AG08396 (cell line): Measurements from ENCODE around the gene ANOS1.
"Not testable (repeated sequence)": the region's sequence is repeated elsewhere in the genome, so short reads cannot be mapped to it uniquely, and the experiment has no call there.

Experiments used
- DNase-seq: peaks from one replicate; pipeline ENCODE4 v3.0.0; 2012; ENCODE audit warnings: low spot score, mixed read lengths

Gene ANOS1

DNA sequence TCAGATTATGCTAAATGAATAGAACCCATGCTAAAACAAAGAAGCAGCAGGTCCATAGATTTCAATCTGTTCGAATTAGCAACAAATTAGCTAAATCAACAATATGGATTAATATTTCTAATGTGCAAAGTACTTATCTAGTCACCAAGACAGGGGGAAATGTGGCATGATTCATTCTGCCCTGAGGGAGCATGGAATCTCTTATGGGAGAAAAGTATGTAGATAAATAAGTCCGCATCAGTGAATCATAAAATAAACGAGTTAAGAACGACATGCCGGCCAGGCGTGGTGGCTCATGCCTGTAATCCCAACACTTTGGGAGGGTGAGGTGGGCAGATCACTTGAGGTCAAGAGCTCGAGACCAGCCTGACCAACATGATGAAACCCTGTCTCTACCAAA lies 102.1 kb downstream of the ANOS1 start:
- DNase-seq, result no peak

DNA sequence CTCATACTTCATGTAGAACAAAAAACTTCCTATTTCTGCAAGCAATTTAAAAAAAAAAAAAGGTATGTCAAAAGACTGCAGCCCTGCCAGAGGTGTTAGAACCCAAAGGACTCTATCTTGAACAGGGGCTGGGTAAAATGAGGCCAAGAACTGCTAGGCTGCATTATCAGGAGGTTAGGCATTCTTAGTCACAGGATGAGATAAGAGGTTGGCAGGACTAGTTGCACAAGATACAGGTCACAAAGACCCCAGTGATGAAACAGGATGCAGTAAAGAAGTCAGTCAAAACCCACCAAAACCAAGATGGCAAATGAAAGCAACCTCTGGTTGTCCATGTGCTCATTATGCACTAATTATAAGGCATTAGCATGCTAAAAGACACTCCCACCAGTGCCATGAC lies 104.1 kb downstream of the ANOS1 start:
- no peak for DNase-seq

DNA sequence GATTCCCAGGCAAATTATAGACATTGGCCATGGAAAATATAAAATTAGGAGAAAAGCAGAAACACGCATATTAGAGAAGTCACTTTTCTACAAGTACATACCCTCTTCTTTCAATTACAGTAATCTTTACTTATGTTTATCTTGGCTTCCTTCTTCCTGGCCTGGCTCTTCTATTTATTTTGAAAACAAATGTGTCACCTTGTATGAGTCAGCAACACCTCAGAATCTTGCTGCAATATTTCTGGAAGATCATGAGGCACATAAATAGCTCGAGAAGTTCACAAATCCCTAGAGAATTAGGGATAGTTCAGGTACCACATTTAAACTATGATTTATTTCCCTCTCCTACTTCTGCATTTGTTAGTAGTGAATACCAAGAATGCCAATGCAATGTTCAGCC lies 124.6 kb downstream of the ANOS1 start:
- no peak for DNase-seq

DNA sequence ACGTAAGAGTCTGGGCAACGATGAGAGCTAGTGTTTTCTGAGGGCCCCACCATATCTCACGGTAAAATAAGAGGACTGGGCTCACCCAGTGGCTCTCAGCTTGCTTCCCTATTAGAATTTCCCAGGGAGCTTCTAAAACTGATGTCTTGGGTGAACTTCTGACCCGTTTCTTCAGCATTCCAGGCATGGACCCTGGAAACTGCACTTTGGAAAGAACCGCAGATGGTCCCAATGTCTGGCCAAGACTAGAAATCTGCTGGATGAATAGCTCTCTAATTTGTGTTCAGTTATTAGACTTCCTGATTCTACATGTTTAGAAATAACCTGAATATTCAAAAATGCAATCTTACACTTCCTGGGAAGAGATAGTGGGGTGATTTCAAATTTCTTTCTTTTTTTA lies 127.8 kb downstream of the ANOS1 start:
- DNase-seq, result no peak

DNA sequence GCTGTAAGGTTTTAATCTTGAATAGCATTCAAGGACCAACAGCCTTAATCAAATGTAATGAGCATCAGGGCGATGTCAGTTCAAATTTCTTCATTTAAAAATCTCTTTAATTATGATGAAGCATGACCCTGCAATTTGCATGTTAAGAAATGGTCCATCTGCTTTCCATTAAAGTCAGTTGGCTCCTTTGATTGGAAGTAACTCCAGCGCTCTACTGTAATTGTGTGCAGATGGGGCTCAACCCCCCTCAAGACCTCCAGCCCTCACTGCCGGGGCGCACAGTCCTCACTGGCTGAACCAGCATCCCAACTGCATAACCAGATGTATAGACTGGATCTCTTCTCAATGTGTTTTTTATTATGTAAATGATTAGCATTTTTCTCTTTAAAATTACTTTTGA lies 140.4 kb downstream of the ANOS1 start:
- DNase-seq, result no peak

DNA sequence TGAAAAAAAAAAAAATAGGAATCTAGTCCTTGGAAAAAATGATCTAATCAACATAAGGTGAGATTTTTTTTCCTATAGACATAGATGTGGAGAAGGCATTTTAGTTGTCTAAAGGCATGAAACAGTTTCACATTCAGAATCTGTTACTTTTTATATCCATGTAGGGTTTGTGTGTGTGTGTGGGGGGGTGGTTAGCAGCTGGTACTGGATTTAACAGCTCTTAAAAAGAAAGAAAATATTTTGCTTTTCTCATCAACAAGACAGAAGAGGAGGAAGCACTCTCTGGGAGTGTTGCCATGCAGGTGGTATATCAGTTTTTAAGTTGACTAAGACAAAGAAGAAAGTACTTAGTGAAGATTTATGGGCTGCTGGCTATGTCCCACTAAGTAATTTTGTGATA lies 145.0 kb downstream of the ANOS1 start:
- DNase-seq, result no peak

DNA sequence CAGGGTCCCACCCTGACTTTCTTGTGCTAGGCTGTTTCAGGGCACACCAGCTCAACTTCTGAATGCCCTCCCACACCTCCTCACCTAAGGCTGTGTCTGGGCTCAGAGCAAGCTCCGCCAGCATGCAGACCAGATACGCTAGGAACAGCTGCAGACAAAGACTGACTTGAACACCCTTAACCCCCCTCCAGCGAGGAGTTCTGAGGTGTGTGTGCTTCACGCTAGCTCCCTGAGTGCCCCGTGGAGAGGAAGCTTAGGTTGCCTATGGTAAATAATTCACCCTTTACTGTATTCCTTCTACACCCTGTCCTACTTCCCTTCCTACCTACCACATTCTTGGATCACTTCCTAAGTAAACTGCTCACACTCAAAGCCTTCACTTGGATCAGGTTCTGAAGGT lies 152.3 kb downstream of the ANOS1 start:
- no peak for DNase-seq

DNA sequence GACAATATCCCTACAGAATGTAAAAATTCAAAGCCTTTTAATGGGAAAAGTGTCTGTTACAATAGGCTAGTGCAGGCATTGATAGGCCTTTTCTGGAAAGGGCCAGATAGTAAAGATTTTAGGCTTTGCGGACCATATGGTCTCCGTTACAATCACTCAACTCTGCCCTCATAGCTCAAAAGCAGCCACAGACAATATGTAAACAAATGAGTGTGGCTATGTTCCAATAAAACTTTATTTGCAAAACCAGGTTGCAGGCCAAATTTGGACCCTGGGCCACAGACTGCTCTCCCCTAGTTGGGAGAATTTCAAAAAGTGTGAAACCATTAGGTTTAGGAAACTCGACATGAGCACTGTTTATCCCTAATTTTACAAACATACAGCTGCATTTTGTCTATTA lies 155.1 kb downstream of the ANOS1 start:
- DNase-seq, result no peak

DNA sequence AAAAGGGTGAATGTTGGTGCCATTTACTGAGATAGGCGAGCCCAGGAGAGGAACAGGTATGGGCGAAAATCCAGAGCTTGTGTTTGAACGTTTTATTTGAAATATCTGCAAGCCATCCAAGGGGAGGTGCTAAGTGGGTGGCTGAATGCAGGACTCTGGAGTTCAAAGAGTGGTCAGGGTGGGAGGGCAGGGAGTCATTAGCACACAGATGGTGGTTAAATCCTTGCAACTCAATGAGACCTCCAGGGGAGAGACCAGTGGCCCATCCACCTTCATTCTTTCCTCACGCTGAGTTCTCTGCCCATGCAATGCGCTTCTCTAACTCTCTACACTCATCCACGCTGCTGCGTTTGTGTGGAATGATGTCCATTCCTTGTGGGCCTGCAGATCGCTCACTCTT lies 166.2 kb downstream of the ANOS1 start:
- no peak for DNase-seq

DNA sequence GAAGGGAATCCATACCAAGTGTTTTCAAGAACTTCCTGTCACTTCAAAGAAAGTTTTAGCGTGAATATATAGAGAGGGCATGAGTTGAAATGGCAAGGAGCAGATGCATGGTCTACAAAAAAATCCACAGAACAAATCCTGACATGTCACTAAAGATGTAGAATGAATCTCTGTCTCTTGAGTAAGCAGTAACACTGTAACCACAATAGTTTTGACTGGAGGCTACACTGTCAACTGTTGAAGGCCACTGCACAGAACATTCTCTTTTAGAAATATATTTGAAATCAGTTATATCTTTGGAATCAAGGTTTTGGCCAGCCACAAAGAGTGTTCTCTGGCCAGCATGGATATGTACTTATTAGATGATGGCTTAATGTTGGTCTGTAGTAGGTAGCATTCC lies 183.5 kb downstream of the ANOS1 start:
- no peak for DNase-seq

DNA sequence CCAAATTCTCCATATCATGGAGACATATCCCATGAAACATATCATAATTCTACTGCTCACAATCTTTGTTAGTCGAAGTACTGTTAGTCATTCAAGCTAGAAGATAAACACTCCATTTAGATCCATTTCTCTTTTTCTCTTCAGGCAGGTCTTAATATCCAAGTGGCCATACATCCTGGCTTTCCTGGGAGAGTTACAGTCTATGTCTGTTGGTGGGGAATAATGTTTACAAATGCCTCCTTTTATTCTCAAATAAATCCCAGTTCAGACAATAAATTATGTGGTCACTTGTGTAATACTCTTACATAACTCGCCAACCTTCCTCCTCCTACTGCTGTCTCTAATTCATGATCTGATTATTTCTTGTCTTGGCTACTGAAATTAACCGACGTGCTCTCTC lies 185.2 kb downstream of the ANOS1 start:
- no peak for DNase-seq

DNA sequence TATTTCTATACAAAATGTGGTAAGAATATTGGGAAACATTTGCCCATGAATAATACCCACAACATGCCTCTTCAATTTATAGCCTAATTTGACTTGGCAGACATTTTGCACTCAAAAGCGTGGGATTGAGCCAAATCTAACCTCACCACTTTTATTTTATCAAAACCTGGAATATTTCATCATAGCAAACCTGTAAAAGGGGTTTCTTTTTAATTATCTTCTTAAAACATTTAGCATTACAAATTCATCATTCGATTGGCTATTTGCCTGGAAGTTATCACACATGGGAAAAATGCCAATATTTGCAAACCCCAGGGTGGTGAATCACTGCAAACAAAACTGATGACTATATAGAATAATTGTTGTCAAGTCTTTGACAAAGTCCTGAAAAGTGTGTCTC lies 211.1 kb downstream of the ANOS1 start:
- DNase-seq, result no peak

DNA sequence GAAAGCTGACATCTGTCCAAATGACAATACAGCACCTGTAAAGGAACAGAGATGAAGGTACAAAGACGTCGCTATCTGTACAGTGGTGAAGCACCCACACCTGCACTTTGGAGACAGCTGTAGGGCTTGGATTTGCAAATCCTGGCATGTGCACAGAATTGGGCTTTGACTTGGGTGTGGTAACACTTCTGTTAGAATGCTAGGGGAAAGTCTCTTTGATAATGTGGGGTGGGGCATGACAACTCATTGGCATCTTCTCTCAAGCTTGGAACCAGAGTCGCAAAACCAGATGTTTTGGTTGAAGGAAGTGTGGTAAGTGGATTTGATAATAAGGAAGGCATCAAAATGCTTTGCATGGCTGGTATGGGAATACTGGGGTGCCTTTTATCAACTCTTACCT lies 211.8 kb downstream of the ANOS1 start:
- DNase-seq, result no peak

DNA sequence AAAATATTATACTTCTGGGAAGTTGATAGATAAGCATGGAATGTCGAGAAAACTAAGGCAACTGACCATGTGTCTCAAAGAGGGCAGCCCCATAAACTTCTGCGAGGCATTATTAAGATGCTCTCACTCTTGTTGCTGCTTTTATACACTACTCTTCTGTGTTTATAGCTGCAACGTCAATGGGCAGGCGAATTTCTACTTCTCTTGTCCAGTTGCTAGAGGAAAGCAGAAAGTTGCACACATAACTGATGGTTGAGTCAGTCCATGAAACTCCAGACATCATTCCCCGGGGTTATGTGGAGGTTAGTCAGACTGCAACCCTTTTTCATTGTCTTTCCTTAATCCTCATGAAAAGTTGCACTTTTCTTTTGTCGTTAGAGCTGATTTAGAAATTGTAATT lies 227.5 kb downstream of the ANOS1 start:
- no peak for DNase-seq

DNA sequence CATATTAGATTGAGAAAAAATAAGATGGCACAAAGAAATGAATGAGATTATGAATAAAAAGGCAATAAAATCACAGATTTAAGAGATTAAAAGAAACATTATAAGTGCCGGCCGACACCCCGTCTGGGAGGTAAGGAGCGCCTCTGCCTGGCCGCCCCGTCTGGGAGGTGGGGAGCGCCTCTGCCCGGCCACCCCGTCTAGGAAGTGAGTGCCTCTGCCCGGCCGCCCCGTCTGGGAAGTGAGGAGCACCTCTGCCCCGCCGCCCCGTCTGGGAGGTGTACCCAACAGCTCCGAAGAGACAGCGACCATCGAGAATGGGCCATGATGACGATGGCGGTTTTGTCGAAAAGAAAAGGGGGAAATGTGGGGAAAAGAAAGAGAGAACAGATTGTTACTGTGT lies 229.8 kb downstream of the ANOS1 start:
- not testable (repeated sequence) for DNase-seq

DNA sequence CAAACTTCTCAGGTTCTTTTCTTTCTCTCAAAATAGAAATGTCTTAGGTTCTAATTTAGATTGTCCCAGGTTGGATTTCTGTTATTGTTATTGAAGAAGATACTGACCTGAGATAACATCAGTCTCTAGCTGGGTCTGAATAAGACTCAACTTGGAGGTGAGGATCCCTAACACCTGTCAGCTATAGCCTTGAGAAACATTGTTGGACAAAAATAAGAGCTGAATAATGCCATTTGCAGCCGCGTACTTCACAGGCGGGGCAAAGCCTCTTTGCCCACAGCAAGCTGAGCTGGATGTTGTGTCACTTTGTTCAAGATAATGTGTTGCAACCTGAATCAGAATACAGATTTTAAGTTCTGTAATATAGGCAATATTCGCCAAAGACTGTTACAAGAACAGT lies 231.7 kb downstream of the ANOS1 start:
- no peak for DNase-seq

DNA sequence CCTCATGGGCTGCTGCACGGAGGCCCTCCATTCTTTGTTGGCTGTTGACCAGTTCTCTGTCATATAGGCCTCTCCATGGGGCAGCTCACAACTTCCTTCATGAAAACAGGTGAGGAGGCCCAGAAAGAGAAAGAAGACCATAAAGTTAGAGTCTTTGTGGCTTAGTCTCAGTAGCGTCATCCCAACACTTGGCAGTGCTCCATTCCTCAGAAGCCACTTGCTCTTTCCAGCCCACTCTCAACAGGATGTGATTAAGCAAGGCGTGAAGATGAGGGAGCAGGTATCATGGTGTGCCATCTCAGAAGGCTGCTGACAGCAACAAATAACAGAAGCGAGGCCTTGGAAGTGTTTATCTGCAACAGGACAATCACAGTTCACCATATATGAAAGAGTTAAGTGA lies 236.9 kb downstream of the ANOS1 start:
- not testable (repeated sequence) for DNase-seq

DNA sequence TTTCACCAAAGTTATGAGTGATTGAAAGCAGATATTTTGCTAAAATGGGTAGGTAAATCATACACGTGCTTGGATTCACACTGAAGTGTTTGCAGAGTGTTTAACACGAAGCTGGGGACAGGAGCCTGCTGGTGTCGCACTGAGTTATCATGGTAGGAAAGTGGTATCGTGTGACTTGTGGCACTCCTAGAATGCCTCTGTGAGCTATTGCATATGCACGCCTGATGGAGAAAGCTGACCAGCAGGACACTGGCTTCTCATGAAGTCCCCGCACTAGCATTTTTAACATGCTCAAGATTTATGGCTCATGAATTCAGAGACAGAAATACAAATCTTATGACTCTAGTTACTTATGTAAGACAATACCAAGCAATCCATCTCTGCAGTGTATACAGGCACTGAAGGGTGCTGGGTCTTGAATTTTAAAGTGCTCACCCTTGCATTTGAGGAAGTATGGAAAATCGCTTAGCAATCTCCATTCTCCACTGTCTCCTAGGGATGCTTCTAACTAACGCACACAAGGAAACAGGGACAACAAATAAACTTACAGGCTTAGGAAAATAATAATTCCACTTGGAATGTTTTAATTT lies 247.5 kb downstream of the ANOS1 start:
- DNase-seq, result no peak
